Vagina (tissue), 2 donors: ENCODE data around the gene EGR2.

Experiments used
- POLR2A ChIP-seq, 2 donors: fragments of 450-650 bp; IDR thresholded peaks; one replicate each; pipeline ENCODE4 v1.6.1; 2017; ENCODE audit warnings: antibody characterized with exemption in 2 of 2, mild to moderate bottlenecking in 2 of 2, moderate library complexity in 2 of 2
- POLR2AphosphoS5 ChIP-seq, 2 donors: sonication (generic); formaldehyde crosslinking; IDR thresholded peaks; one replicate each; pipeline ENCODE4 v1.9.0; 2017; ENCODE audit warnings: antibody characterized with exemption in 2 of 2, mild to moderate bottlenecking in 2 of 2, low read depth in 1 of 2; ENCODE audit not compliant: insufficient read depth in 1 of 2
- TF ChIP-seq, protein P1 (sequence below), 3 experiments: fragments of 450-650 bp in 2 of 3; fragments of 200-600 bp in 1 of 3; sonication (generic) in 1 of 3; IDR thresholded peaks; one replicate each; pipeline ENCODE4 v1.5.1; 2017 to 2019; ENCODE audit warnings: antibody characterized with exemption in 3 of 3, mild to moderate bottlenecking in 2 of 3, moderate library complexity in 2 of 3

GRCh38 chr10:62812672-62813439 lies 3.3 kb downstream of the EGR2 start:
- TF ChIP-seq, protein P1, sequence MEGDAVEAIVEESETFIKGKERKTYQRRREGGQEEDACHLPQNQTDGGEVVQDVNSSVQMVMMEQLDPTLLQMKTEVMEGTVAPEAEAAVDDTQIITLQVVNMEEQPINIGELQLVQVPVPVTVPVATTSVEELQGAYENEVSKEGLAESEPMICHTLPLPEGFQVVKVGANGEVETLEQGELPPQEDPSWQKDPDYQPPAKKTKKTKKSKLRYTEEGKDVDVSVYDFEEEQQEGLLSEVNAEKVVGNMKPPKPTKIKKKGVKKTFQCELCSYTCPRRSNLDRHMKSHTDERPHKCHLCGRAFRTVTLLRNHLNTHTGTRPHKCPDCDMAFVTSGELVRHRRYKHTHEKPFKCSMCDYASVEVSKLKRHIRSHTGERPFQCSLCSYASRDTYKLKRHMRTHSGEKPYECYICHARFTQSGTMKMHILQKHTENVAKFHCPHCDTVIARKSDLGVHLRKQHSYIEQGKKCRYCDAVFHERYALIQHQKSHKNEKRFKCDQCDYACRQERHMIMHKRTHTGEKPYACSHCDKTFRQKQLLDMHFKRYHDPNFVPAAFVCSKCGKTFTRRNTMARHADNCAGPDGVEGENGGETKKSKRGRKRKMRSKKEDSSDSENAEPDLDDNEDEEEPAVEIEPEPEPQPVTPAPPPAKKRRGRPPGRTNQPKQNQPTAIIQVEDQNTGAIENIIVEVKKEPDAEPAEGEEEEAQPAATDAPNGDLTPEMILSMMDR (IDR thresholded peaks at IDR 0.05), result no peak
- no peak for TF ChIP-seq POLR2A (IDR thresholded peaks at IDR 0.05)
- TF ChIP-seq POLR2AphosphoS5 (IDR thresholded peaks at IDR 0.05; ENCODE audit: insufficient read depth in 1 of 2, low read depth in 1 of 2), result no peak
